ENCODE measurements around the gene INPPL1.

DNA sequence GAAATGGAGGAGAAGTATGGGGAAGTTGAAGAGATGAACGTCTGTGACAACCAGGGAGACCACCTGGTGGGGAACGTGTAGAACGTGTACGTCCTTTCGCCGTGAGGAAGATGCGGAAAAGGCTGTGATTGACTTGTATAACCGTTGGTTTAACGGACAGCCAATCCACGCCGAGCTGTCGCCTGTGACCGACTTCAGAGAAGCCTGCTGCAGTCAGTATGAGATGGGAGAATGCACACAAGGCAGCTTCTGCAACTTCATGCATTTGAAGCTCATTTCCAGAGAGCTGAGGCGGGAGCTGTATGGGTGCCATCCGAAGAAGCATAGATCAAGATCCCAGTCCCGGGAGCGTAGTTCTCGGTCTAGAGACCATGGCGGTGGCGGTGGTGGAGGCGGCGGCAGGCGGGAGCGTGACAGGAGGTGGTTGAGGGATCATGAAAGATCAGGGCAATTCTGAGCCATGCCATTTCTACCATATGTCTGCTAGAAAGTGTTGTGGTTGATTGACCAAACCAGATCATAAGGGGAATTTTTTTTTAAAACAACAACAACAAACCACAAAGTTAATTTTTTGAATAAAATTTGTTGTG is 56.3 kb downstream of the INPPL1 start:
- TF ChIP-seq, protein P1, sequence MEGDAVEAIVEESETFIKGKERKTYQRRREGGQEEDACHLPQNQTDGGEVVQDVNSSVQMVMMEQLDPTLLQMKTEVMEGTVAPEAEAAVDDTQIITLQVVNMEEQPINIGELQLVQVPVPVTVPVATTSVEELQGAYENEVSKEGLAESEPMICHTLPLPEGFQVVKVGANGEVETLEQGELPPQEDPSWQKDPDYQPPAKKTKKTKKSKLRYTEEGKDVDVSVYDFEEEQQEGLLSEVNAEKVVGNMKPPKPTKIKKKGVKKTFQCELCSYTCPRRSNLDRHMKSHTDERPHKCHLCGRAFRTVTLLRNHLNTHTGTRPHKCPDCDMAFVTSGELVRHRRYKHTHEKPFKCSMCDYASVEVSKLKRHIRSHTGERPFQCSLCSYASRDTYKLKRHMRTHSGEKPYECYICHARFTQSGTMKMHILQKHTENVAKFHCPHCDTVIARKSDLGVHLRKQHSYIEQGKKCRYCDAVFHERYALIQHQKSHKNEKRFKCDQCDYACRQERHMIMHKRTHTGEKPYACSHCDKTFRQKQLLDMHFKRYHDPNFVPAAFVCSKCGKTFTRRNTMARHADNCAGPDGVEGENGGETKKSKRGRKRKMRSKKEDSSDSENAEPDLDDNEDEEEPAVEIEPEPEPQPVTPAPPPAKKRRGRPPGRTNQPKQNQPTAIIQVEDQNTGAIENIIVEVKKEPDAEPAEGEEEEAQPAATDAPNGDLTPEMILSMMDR (IDR thresholded peaks at IDR 0.05), result no peak
- TF ChIP-seq POLR2A (IDR thresholded peaks at IDR 0.05), result no peak

Measured in lower leg skin (tissue), 3 donors.